Right ventricle myocardium inferior (tissue), 1 donor: Measurements from ENCODE around the gene USP37. TPM values are rescaled to one million over a fixed set of nuclear protein-coding genes. Genes with fewer than 3 reads are reported as not detected.

ENCODE experiments used
- ATAC-seq: fragments of 200-7000 bp; cut with Tn5 transposase; one replicate; pipeline ENCODE4 v1.9.1; 2020; ENCODE audit warnings: mild to moderate bottlenecking, moderate library complexity
- DNase-seq: peaks from one replicate; pipeline ENCODE4 v3.0.0; 2021; ENCODE audit errors: missing footprints
- intact Hi-C: fragments of 100-400 bp; cut with DNase I; formaldehyde crosslinking; loops from one replicate; pipeline ENCODE4 v1.11.0; 2022
- total RNA-seq: library from RNA; stranded (reverse); fragmentation: NEBNext Ultra II Directional; extraction: Animal tissue kit (Norgen Biotek cat#: 25700); gene quantifications from one replicate; pipeline ENCODE4 v1.2.1, GENCODE V29; 2021
- donor health status: DM: no; HTN: yes; CAD: no; lungs with severe emphysema.

USP37 gene
- total RNA-seq, 1 donor from 2014 or later = 7.0 TPM

DNA sequence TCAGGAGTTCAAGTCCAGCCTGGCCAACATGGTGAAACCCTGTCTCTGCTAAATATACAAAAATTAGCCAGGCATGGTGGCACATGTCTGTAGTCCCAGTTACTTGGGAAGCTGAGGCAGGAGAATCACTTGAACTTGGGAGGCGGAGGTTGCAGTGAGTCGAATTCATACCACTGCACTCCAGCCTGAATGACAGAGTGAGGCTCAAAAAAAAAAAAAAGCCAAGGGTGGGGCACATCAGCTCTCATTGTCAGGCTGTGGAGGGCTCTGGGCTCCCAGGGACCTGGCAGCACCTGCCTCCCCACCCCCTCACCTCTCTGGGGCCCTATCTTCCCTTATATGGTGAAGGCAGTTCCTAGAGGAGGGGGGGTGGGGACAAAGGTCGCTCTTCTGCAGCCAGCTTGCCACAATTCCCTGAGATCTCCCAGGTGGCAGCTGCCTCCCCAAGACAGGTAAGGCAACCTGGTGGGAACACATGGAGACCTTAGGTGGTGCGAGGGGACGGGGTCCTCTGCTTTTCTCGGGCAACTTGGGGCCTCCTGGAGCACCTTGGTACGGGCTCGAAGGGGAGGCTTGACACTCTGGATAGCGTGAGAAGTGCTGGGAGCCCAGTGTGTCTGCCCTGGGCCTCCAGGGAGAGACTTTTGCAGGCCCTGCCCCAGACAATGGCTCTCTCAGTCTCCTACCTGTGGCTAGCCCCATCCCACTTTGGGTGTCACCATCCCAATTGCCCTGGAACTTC lies 149.3 kb downstream of the USP37 start, which contains the start of gene VIL1:
VIL1 (plus strand) TSS at position 407 of the 742 bp plus-strand sequence. CDS start 4,656 bp downstream, outside the sequence.
- ATAC-seq (no peak), DNase-seq (peak; percentile 34)
- intact Hi-C loops = no loop called here

- DNase-seq (peak; percentile 54), ATAC-seq (no peak)
- intact Hi-C loops = no loop called here
These were observed 149.8 kb downstream of the USP37 start for GRCh38 chr2:218418321-218418716.

DNA sequence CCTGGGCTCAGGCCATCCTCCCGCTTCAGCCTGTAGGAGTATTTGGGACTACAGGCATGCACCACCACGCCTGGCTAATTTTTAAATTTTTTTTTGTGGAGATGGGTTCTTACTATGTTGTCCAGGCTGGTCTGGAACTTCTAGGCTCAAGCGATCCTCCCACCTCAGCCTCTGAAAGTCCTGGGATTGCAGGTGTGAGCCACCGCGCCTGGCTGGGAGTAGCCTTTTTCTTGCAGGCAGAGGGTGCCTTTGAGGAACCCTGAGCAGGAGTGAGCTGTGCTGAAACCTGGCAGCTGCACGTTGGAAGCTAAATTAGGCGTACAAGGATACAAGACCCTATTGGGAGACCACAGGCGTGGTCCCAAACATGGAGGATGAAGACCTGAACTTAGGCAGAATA lies 160.4 kb downstream of the USP37 start:
- DNase-seq = no peak
- ATAC-seq = no peak
- intact Hi-C loops = loop anchor here (2.0 to 5.0 kb wide), 3 partner anchors 60 to 250 kb away; partner anchors contain the start of genes BCS1L, CNOT9, USP37 and ZNF142

DNA sequence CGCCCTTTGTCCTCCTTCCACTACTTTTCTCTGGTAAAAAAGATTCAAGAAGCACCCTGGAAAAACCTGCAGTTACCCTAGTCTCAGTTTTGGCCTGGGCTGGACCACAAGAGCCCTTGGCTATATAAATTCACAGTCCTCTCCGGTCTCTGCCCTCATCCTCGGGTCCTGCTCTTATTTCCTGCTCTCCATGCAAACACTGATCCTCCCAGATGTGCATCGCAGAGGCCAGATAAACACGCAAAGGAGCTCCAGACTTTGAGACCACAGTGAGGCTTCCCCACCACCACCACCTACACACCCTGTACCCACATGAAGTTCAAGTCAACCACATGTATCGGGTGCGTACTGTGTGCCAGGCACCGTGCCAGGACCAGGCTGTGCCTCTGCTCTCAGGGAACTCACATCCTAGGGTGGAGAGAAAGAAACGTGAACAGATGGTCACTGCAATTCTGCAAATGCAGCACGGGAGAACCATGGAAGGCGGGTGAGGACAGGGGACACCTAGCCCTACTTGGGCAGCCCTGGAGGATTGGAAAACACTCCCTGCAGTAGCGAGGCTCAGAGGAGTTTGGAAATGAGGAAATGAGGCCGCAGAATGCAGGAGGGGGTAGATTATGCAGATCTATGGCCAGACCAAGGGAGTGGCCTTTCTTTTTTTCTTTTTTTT lies 161.1 kb downstream of the USP37 start:
- peak; percentile 88 for DNase-seq
- intact Hi-C loops = loop anchor here (2.0 to 5.0 kb wide), 3 partner anchors 60 to 250 kb away; partner anchors contain the start of genes BCS1L, CNOT9, USP37 and ZNF142
- peak; percentile 10 for ATAC-seq

- intact Hi-C loops = loop anchor here (2.0 to 5.0 kb wide), 3 partner anchors 61 to 251 kb away; partner anchors contain the start of genes BCS1L, CNOT9, USP37 and ZNF142
- ATAC-seq = peak; percentile 88
These were observed 161.8 kb downstream of the USP37 start for GRCh38 chr2:218406209-218406948.

GRCh38 chr2:218405746-218406208 lies 162.4 kb downstream of the USP37 start:
- DNase-seq = peak; percentile 72
- ATAC-seq = no peak
- intact Hi-C loops = loop anchor here (2.0 to 5.0 kb wide), 3 partner anchors 62 to 252 kb away; partner anchors contain the start of genes BCS1L, CNOT9, USP37 and ZNF142

More at GRCh38 chr2:218406209-218406948, 161.8 kb downstream of the USP37 start:
- DNase-seq = peak; percentile 98

- DNase-seq (no peak), ATAC-seq (peak; percentile 0)
- intact Hi-C loops = loop anchor here (5.0 kb wide), 2 partner anchors 62 to 252 kb away; partner anchors contain the start of genes BCS1L and ZNF142
These were observed 162.9 kb downstream of the USP37 start for GRCh38 chr2:218405086-218405745.

DNA sequence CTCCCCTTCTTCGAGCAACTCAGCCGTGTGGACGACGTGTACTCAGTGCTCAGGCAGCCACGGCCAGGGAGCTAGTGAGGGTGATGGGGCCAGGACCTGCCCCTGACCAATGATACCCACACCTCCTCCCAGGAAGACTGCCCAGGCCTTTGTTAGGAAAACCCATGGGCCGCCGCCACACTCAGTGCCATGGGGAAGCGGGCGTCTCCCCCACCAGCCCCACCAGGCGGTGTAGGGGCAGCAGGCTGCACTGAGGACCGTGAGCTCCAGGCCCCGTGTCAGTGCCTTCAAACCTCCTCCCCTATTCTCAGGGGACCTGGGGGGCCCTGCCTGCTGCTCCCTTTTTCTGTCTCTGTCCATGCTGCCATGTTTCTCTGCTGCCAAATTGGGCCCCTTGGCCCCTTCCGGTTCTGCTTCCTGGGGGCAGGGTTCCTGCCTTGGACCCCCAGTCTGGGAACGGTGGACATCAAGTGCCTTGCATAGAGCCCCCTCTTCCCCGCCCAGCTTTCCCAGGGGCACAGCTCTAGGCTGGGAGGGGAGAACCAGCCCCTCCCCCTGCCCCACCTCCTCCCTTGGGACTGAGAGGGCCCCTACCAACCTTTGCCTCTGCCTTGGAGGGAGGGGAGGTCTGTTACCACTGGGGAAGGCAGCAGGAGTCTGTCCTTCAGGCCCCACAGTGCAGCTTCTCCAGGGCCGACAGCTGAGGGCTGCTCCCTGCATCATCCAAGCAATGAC lies 163.6 kb downstream of the USP37 start:
- intact Hi-C loops = loop anchor here (5.0 kb wide), 2 partner anchors 63 to 253 kb away; partner anchors contain the start of genes BCS1L and ZNF142
- ATAC-seq = no peak
- peak; percentile 71 for DNase-seq

GRCh38 chr2:218403810-218404209 lies 164.3 kb downstream of the USP37 start:
- DNase-seq = peak; percentile 7
- intact Hi-C loops = no loop called here
- no peak for ATAC-seq

GRCh38 chr2:218402911-218403411 lies 165.2 kb downstream of the USP37 start:
- DNase-seq (peak; percentile 55), ATAC-seq (no peak)
- intact Hi-C loops = no loop called here

DNA sequence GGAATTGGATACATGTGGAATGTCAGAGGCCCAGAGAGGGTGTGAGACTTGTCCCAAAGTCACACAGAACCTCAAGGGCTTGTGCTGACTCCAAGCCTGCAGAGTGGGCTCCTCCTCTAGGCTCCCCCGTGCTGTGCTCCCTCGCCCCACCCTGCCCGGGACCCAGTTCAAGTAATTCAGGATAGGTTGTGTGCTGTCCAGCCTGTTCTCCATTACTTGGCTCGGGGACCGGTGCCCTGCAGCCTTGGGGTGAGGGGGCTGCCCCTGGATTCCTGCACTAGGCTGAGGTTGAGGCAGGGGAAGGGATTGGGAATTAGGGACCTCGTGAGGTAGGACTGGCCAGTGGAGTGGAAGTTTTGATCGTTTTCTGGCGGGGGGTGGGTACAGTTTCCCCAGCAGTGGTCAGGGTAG lies 165.7 kb downstream of the USP37 start:
- intact Hi-C loops = no loop called here
- DNase-seq = no peak
- ATAC-seq = no peak

DNA sequence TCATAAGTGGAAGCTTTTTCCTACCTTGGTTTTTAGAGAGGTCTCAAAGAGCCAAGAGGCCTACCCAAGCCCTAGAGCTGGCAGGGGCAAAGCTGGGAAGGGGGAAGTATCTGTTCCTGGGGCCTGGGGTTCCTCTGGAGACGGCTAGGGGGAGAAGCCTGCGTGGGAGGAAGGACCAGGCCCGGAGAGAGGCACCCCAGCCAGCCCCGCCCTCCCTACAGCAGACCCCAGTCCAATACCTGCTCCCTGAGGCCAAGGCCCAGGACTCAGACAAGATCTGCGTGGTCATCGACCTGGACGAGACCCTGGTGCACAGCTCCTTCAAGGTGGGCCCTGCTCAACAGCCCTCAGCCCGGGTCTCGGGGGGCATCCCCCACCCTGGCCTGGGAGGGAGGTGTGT lies 166.3 kb downstream of the USP37 start:
- DNase-seq (peak; percentile 47), ATAC-seq (no peak)
- intact Hi-C loops = no loop called here

- intact Hi-C loops = no loop called here
- DNase-seq (no peak), ATAC-seq (no peak)
These were observed 166.9 kb downstream of the USP37 start for GRCh38 chr2:218400930-218401881.
